ENCODE measurements around the gene UBE2I. TPM values are rescaled to one million over a fixed set of nuclear protein-coding genes. Genes with fewer than 3 reads are reported as not detected.
"Not testable (repeated sequence)": the region's sequence is repeated elsewhere in the genome, so short reads cannot be mapped to it uniquely, and the experiment has no call there.

The UBE2I gene
- total RNA-seq, 1 experiment from 2014 or later, result 71.3 TPM

- ATAC-seq (no peak), DNase-seq (no peak)
- Histone ChIP-seq H3K4me2 (ENCODE audit: low read length) (no peak overlapping the region), H2AFZ (ENCODE audit: low read length) (no peak overlapping the region), H3K9me2 (replicated peaks; ENCODE audit: low read length) (no peaks in the 10 kb centered on the region), H4K20me1 (ENCODE audit: low read length) (no peaks in the 10 kb centered on the region), H3K79me2 (ENCODE audit: low read length) (no peaks in the 10 kb centered on the region), H3K4me3 (ENCODE audit: low read length) (no peak overlapping the region), H3K4me1 (ENCODE audit: insufficient read depth, low read length) (peaks cover 8% of the 10 kb centered on the region; the same call in 1 of the 2 replicates), H3F3A (ENCODE audit: low read length, unreplicated experiment) (no peaks in the 10 kb centered on the region), H3K27ac (ENCODE audit: low read length) (no peak overlapping the region), H3K36me3 (ENCODE audit: low read depth, low read length) (no peaks in the 10 kb centered on the region), H3K9ac (ENCODE audit: low read length) (no peak overlapping the region), H3K27me3 (ENCODE audit: low read length) (no peaks in the 10 kb centered on the region), H3K9me3 (ENCODE audit: low read length) (no peaks in the 10 kb centered on the region)
- ChIA-PET CTCF (no interaction called here), POLR2A (ENCODE audit: unreplicated experiment) (no interaction called here)
- no TSS peak for BruUV-seq (replicated peaks)
- intact Hi-C loops (cut with micrococcal nuclease), result no loop called here
- TF ChIP-seq, protein P1, sequence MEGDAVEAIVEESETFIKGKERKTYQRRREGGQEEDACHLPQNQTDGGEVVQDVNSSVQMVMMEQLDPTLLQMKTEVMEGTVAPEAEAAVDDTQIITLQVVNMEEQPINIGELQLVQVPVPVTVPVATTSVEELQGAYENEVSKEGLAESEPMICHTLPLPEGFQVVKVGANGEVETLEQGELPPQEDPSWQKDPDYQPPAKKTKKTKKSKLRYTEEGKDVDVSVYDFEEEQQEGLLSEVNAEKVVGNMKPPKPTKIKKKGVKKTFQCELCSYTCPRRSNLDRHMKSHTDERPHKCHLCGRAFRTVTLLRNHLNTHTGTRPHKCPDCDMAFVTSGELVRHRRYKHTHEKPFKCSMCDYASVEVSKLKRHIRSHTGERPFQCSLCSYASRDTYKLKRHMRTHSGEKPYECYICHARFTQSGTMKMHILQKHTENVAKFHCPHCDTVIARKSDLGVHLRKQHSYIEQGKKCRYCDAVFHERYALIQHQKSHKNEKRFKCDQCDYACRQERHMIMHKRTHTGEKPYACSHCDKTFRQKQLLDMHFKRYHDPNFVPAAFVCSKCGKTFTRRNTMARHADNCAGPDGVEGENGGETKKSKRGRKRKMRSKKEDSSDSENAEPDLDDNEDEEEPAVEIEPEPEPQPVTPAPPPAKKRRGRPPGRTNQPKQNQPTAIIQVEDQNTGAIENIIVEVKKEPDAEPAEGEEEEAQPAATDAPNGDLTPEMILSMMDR (conservative IDR thresholded peaks at IDR 0.05; ENCODE audit: low read depth, low read length), result no peak
- TF ChIP-seq EZH2 (IDR thresholded peaks at IDR 0.05; ENCODE audit: low read length, unreplicated experiment) (no peak), EZH2phosphoT487 (IDR thresholded peaks at IDR 0.05; ENCODE audit: borderline replicate concordance, low read length) (no peak)
These were observed 17.6 kb downstream of the UBE2I start for GRCh38 chr16:1326946-1327618.

DNA sequence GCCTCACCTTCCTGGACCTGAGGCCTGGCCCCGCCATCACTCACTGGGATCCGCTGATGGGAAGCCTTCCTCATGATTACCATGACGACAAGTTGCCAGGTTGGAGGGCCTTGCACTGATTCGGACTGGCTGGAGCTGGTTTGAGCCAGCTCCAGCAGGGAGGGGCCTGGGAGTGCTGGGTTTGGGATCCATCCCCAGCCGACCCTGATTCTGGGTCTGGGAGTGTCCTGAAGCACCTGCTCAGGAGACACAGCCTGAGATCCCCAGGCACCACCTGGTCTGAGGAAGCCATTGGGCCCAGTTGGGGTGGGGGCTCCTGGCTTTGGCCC lies 18.1 kb downstream of the UBE2I start:
- no TSS peak for BruUV-seq (replicated peaks)
- Histone ChIP-seq H3K4me3 (ENCODE audit: low read length) (no peak overlapping the region), H3K27ac (ENCODE audit: low read length) (no peak overlapping the region), H2AFZ (ENCODE audit: low read length) (no peak overlapping the region), H3K9ac (ENCODE audit: low read length) (no peak overlapping the region), H3K79me2 (ENCODE audit: low read length) (no peaks in the 10 kb centered on the region), H3K27me3 (ENCODE audit: low read length) (no peaks in the 10 kb centered on the region), H3K36me3 (ENCODE audit: low read depth, low read length) (no peaks in the 10 kb centered on the region), H3K4me2 (ENCODE audit: low read length) (no peak overlapping the region), H4K20me1 (ENCODE audit: low read length) (no peaks in the 10 kb centered on the region), H3K9me3 (ENCODE audit: low read length) (no peaks in the 10 kb centered on the region), H3K4me1 (ENCODE audit: insufficient read depth, low read length) (peaks cover 12% of the 10 kb centered on the region; the same call in 1 of the 2 replicates), H3K9me2 (replicated peaks; ENCODE audit: low read length) (no peaks in the 10 kb centered on the region), H3F3A (ENCODE audit: low read length, unreplicated experiment) (no peaks in the 10 kb centered on the region)
- ChIA-PET POLR2A (ENCODE audit: unreplicated experiment) (no interaction called here), CTCF (no interaction called here)
- intact Hi-C loops (cut with micrococcal nuclease), result no loop called here
- ATAC-seq, result no peak
- no peak for DNase-seq
- TF ChIP-seq EZH2phosphoT487 (IDR thresholded peaks at IDR 0.05; ENCODE audit: borderline replicate concordance, low read length), result no peak
- no peak for TF ChIP-seq EZH2 (IDR thresholded peaks at IDR 0.05; ENCODE audit: low read length, unreplicated experiment)
- TF ChIP-seq, protein P1 (conservative IDR thresholded peaks at IDR 0.05; ENCODE audit: low read depth, low read length), result no peak

DNA sequence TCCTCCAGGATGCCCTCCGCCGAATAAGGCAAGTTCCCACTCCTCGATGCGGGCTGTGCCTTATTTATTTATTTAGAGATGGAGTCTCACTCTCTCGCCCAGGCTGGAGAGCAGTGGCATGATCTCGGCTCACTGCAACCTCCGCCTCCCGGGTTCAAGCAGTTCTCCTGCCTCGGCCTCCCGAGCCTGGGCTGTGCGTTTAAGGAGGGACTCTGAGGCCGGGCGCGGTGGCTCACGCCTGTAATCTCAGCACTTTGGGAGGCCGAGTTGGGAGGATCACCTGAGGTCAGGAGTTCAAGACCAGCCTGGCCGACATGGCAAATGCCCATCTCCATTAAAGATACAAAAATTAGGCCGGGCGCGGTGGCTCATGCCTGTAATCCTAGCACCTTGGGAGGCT lies 18.7 kb downstream of the UBE2I start:
- H3K4me2 ChIP-seq (ENCODE audit: low read length); CTCF ChIA-PET; H2AFZ ChIP-seq (ENCODE audit: low read length); BruUV-seq (replicated peaks); H3K9me3 ChIP-seq (ENCODE audit: low read length); H3F3A ChIP-seq (ENCODE audit: low read length, unreplicated experiment); H3K9ac ChIP-seq (ENCODE audit: low read length); DNase-seq; H3K79me2 ChIP-seq (ENCODE audit: low read length); H3K4me3 ChIP-seq (ENCODE audit: low read length); H3K9me2 ChIP-seq (replicated peaks; ENCODE audit: low read length); H3K27me3 ChIP-seq (ENCODE audit: low read length); H4K20me1 ChIP-seq (ENCODE audit: low read length); intact Hi-C loops (cut with micrococcal nuclease); ATAC-seq; H3K27ac ChIP-seq (ENCODE audit: low read length); POLR2A ChIA-PET (ENCODE audit: unreplicated experiment); H3K36me3 ChIP-seq (ENCODE audit: low read depth, low read length): not testable (repeated sequence)
- H3K4me1 ChIP-seq (ENCODE audit: insufficient read depth, low read length), result peaks cover 12% of the 10 kb centered on the region; the same call in 1 of the 2 replicates

DNA sequence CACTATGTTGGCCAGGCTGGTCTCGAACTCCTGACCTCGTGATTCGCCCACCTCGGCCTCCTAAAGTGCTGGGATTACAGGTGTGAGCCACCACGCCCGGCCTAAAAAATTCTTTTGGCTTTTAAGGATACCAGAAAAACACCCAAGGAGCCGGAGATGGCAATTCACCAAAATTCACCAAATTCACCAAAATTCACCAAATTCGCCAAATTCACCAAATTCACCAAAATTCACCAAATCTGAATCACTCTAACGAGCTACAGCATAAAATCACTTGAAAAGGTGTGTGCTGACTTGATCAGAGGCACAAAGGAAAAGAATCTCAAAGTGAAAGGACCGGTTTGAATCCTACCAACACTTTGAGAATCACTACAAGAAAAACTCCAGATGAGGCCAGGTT lies 19.5 kb downstream of the UBE2I start:
- H4K20me1 ChIP-seq (ENCODE audit: low read length); H3K9ac ChIP-seq (ENCODE audit: low read length); H3F3A ChIP-seq (ENCODE audit: low read length, unreplicated experiment); H3K4me3 ChIP-seq (ENCODE audit: low read length); H3K4me2 ChIP-seq (ENCODE audit: low read length); H3K9me3 ChIP-seq (ENCODE audit: low read length); H3K36me3 ChIP-seq (ENCODE audit: low read depth, low read length); H3K79me2 ChIP-seq (ENCODE audit: low read length); intact Hi-C loops (cut with micrococcal nuclease); H3K9me2 ChIP-seq (replicated peaks; ENCODE audit: low read length); H3K27me3 ChIP-seq (ENCODE audit: low read length); DNase-seq; CTCF ChIA-PET; POLR2A ChIA-PET (ENCODE audit: unreplicated experiment); ATAC-seq; H2AFZ ChIP-seq (ENCODE audit: low read length); H3K27ac ChIP-seq (ENCODE audit: low read length); BruUV-seq (replicated peaks): not testable (repeated sequence)
- H3K4me1 ChIP-seq (ENCODE audit: insufficient read depth, low read length), result peaks cover 12% of the 10 kb centered on the region; the same call in 1 of the 2 replicates

Data from PC-3 (cell line).